Measurements from ENCODE around the gene IZUMO4.
"Not testable (repeated sequence)": the region's sequence is repeated elsewhere in the genome, so short reads cannot be mapped to it uniquely, and the experiment has no call there.

The IZUMO4 gene

DNA sequence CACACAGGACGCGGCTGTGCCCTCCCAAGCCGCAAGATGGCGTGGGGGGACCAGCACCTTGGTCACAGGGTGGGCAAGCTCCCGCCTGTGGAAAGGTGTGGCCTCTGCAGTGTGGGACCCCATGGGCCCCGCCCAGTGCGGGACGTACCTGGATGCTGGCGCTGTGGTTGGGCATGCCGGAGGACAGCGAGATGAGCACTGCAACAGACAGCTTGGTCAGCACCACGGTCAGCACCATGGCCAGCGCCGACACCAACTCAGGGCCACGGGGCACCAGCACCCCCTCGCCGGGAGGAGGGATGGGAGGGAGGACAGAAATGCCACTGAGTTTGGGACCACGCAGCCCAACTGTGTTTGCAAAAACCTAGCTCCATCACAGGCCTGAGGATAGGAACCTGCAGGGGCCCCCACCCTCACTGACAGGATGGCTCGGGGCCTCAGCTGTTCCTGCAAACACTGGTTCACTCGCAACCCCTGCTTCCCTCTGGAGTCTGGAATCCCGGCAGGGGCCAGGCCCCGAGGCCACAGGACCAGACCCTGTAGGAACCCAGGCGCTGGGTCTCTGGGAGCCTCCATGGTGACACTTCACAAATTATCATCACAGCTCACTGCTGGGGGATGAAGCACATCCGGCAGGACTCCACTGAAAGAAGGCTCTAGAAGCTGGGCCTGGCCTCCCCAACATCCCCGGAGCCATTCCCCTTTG lies 27.1 kb downstream of the IZUMO4 start:
- peak; percentile 20 for DNase-seq (ENCODE audit: low read depth)

DNA sequence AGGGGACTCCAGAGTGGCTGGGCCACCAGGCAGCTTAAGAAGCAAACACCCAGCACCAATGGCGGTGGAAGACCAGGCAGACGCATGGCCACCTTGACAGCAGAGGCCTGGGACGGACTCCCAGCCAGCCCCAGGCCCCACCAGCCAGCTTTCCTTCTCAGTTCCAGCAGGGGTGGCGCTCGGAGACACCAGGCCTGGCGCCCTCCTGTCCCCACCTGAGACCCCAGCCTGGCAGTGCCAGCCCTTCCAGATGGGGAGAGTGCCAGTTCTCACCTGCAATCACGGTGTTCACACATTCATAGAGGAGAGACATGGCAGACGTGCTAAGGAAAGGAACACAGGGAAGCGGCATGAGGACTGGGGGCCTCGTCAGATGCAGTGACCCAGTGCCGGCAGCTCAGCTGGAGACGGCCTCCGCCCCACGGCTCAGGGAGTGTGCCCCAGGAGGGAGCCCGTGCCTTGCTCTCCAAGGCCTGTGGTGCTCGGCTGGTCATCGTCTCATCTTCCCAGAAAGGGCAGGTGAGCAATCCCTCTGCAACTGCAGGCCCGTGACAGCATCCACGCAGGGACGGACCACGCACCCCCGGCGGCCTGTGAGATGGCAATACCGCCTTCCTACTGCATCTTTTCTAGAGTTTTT lies 30.3 kb downstream of the IZUMO4 start:
- DNase-seq (ENCODE audit: low read depth), result no peak

DNA sequence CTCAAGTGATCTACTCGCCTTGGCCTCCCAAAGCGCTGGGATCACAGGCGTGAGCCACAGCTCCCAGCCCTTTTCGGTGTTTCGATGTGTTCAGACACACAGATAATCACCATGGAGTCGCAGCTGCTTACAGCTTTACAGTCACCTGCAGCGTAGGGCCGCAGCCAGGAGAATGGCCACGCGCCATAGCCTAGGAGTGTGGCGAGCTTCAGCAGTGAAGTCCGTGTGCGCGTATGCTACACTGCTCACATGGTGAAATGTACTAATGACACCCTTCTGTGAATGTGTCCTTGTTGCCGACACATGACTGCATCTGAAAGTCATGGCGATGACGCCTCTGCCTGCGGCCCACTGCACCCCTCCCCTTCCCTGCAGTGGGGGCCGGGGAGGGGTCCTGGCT lies 31.0 kb downstream of the IZUMO4 start:
- no peak for DNase-seq (ENCODE audit: low read depth)

DNA sequence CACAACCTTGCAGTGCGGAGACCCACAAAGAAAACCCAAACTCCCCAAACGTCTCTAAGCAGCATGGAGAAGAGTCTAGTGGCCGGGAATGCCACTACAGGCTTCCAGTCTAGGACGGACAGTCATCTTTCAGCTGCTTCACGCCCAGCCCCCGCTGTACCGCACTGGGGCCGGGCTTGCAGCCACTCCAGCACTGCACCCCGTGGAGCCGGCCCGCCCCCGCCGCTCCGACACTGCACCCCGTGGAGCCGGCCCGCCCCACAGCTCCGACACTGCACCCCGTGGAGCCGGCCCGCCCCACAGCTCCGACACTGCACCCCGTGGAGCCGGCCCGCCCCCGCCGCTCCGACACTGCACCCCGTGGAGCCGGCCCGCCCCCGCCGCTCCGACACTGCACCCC lies 31.5 kb downstream of the IZUMO4 start:
- DNase-seq (ENCODE audit: low read depth), result not testable (repeated sequence)

DNA sequence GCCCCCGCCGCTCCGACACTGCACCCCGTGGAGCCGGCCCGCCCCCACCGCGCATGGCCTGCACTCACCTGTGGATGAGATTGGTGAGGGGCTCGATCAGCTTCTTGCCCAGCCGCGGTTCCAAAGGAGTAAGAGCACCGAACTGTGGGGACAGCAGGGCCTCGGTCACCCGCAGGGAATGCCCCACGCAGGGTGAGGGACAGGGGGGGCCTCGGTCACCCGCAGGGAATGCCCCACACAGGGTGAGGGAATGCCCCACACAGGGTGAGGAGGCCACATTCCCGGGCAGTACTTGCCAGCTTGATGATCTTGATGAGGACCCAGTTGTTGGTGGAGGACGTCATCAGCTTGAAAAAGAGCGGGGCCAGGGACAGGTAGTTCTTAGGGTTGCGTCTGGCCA lies 32.3 kb downstream of the IZUMO4 start:
- no peak for DNase-seq (ENCODE audit: low read depth)

GRCh38 chr19:2129486-2129885 lies 32.8 kb downstream of the IZUMO4 start:
- DNase-seq (ENCODE audit: low read depth), result no peak

DNA sequence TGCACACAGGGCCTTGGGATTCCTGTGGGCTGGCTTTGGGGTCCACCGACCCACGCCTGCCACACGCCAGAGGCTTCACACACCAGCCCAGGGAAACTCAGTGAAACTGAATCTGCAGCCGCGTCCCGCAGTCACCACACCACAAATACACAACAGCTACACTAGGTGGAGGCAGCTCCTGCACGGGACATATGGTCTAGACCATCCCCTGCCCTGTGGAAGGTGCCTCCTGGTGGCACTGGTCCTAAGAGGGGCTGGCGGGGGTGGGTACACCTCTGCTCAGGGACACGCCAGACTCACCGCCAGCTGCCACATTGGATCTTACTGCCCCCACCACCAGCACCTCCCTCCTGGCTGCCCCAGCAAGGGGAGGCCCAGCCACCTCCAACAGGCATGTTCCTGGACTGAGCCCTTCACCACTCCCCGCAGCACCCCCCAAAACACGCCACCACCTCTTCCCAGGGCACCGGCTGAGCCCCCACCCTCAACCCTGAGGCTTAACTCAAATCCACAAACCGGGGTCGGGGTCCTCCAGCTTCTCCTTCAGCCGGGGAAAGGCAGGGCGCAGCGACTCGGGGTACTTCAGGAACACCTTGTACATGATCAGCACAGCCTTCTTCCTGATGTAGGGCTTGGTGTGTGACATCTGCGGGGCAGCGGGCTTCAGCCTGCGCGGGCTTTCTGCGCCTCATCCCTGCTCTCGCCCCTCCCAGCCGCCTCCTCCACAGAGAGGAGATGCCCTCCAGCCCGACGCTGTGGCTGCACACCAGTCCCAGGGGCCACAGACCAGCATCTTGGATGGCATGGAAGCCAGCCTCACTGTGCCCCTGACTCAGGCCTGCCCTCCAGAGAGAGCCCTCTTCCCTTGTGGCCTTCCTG lies 33.4 kb downstream of the IZUMO4 start:
- DNase-seq (ENCODE audit: low read depth), result no peak

GRCh38 chr19:2131012-2131975 lies 34.6 kb downstream of the IZUMO4 start:
- DNase-seq (ENCODE audit: low read depth), result not testable (repeated sequence)

- DNase-seq (ENCODE audit: low read depth), result no peak
These were observed 35.5 kb downstream of the IZUMO4 start for GRCh38 chr19:2132191-2132590.

DNA sequence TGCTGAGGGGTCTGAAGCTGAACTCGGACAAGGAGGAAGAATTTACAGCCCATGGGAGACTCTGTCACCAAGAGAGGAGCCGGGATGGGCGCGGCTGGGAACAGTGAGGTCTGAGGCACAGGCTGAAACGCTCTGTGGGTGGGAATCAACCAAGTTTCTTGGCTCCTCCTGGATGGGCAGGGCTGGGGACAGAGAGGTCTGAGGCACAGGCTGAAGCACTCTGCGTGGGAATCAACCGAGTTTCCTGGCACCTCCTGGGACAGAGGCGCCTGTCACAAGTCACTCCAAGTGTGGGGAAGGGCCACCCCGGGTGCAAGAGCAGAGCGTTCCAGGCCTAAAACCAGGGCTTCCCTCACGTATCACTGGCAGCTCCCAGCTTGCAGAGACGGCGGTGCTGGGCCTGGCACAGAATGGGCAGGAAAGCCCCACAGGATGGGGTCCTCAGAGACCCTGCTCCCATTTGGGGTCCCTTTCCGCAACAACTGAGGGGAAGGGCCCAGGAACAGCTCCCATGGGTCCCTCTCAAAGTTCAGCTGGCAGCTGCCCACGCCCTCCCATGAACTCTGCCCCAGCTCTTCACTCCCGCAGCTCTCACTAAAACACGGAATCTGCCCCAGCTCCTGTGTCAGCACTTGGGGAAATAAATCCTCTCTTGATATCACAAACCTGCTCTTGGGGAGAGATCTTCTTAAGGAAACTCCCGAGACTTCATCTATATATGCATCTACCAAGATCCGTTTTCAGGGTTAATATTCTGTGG lies 36.2 kb downstream of the IZUMO4 start:
- DNase-seq (ENCODE audit: low read depth), result no peak

DNA sequence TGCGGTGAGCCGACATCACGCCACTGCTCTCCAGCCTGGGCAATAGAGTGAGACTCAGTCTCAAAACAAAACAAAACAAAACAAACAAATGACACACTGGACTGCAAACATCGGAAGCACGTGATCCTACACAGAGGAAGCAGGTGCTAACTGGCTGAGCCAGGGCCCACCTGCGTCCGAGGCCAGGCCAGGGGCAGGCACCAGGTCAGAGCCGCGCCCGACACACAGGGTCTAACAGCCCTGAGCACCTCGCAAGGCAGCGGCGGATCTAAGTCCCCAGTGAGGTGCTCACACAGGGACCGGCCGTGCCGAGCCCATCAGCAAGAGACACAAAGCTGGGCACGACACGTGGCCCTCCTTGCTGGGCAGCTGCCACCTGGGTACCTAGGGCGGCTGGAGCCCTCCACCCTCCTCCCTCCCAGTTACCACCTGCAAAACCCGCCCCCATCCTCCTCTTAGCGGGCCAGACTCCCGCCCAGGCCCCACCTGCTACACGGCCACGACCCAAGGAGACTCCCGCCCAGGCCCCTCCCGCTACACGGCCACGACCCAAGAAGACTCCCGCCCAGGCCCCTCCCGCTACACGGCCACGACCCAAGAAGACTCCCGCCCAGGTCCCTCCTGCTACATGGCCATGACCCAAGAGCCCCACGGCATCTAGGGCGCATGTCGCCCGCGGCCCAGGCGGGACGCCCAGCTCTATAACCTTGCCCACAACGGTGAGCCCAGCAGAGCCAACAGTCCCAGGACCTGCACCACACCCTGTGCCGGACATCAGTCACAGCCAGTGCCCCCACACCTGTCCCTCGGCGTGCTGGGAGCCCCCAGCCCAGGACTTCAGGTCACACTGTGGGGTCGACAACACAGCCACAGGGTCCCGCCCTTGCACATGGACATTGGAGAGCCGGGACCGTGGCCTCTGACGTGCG lies 39.0 kb downstream of the IZUMO4 start:
- DNase-seq (ENCODE audit: low read depth), result no peak

DNA sequence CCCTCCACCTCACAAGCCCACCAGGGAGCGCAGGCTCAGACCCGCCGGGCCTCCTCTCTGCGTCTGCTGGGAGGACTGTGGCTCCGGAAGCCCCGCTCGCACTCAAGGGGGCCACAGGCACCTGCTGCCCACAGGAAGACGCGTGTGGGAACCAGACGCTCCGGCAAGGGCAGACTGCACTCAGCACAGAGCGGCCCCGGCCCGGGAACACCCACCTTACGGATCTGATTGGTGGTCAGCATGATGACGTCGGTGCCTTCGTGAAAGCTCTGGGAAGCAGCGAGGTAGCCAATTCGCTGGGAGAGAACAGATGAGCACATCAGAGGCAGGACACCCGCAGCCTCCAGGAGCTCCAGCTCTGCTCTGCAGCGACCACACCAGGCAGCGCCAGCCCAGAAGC lies 40.1 kb downstream of the IZUMO4 start:
- DNase-seq (ENCODE audit: low read depth), result no peak

GRCh38 chr19:2138061-2138728 lies 41.5 kb downstream of the IZUMO4 start:
- no peak for DNase-seq (ENCODE audit: low read depth)

GRCh38 chr19:2139385-2140137 lies 42.8 kb downstream of the IZUMO4 start:
- no peak for DNase-seq (ENCODE audit: low read depth)

DNA sequence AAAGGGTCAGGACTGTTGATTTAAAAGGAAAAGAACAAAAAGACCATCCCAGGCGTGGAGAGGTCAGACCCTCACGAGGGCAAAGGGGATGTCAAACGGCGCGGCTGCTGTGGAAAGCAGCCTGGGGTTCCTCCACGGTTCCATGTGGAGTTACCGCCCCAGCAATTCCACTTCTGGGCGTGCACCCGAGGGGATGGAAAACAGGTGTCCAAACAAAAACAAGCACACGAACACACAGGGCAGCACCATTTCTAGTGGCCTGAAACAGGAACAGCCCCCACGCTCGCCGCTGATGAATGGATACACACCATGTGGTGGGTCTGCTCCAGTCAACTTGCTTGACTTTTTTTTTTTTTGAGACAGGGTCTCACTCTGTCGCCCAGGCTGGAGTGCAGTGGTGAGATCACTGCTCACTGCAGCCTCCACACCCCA lies 43.4 kb downstream of the IZUMO4 start:
- no peak for DNase-seq (ENCODE audit: low read depth)

DNA sequence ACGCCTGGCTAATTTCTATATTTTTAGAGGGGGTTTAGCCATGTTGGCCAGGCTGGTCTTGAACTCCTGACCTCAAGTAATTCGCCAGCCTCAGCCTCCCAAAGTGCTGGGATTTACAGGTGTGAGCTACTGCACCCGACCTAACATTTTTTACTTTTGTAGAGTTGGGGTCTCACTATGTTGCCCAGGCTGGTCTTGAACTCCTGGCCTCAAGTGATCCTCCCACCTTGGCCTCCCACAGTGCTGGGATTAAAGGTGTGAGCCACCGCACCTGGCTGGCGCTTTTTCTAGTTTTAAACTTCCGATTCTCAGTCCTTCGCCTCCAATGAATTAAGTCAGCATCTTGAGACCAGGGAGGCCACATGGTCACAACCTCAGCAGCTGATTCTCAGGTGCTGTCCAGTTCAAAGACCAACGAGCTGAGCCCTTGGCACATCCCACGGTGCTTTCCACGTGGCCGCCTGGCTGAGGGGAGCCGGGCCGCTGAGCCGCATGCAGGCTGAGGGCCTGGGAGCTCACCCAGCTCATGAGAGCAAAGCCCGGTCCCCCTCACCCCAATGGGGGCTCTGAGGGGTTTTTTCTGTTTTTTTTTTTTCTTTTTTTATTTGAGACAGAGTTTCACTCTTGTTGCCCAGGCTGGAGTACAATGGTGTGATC lies 45.6 kb downstream of the IZUMO4 start:
- DNase-seq (ENCODE audit: low read depth), result no peak

- DNase-seq (ENCODE audit: low read depth), result no peak
These were observed 47.5 kb downstream of the IZUMO4 start for GRCh38 chr19:2144190-2144589.

DNA sequence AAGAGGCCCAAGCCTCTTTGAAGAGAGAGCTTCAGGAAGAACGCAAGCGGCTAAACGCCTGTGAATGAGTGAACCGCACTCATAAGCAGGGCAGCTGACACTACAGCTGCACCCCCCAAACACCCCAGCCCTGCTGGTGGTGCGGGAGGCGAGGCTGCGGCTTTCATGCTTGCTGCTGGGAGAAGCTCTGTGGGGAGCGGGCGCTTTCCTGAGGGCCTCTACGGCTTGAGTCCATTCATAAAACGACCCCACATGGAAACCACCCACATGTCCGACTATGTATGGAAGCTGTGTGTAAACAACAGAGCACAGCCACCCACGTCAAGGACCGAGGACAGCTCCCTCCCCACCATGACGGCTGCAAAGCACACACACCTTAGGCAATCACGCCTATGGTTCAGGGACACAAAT lies 49.1 kb downstream of the IZUMO4 start:
- DNase-seq (ENCODE audit: low read depth), result peak; percentile 14
